Epithelial cell of esophagus (primary cell): Measurements from ENCODE around the gene PXMP2.

Experiments
- DNase-seq: peaks from one replicate; pipeline ENCODE4 v3.0.0; 2010; ENCODE audit warnings: low read depth
- H3K4me3 ChIP-seq: 2 replicates; pipeline ENCODE4 v1.5.1; 2011; ENCODE audit warnings: mild to moderate bottlenecking, low read length, control low read depth
- CTCF ChIP-seq: IDR thresholded peaks from 2 replicates; pipeline ENCODE4 v1.5.1; 2011; ENCODE audit warnings: low read depth, mild to moderate bottlenecking, low read length, control low read depth, inconsistent platforms; ENCODE audit not compliant: insufficient read depth; ENCODE audit errors: missing control alignments

The PXMP2 gene

GRCh38 chr12:132723764-132724140, 36.4 kb downstream of the PXMP2 start:
- DNase-seq: no peak
- H3K4me3 ChIP-seq: no peak overlapping the region
- TF ChIP-seq CTCF: no peak

DNA sequence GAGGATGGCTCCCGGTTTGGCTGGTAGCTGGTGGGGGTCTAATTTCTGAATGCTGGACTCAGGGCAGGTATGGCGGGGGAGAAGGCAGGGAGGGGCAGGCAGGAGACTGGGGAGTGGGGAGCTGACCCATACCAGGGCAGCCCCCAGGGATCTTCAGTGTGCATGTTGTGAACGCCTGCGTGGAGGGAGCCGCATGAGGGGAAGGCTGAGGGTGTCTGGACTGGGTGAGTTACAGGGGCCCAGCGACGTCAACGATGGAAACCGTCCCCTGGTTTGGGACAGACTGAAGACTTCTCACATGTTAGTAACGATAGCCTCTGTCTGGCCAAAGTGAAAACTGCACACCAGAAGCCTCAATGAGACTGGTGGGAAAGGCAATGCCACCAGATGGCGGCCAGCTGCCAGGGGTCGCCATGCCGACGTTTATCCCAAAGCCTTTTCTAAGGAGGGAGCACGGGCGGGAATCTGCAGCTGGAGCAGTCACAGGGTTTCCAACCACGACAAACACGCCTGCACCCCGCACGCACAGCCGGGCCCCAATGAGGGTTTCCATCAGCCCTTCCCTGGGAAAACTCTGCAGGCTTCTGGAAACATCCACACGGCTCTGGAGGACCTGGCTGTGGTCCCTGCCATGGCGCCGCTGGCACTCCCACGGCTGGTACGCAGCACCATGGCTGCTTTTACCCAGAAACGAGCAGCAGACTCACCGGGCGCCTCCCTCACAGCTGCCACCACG, 37.3 kb downstream of the PXMP2 start:
- TF ChIP-seq CTCF: no peak
- no peak overlapping the region for H3K4me3 ChIP-seq
- no peak for DNase-seq

- DNase-seq: no peak
- TF ChIP-seq CTCF: no peak
- no peak overlapping the region for H3K4me3 ChIP-seq
Measured at GRCh38 chr12:132726386-132726785, 39.0 kb downstream of the PXMP2 start.

GRCh38 chr12:132727091-132727794, 39.9 kb downstream of the PXMP2 start:
- no peak for TF ChIP-seq CTCF
- DNase-seq: no peak
- no peak overlapping the region for H3K4me3 ChIP-seq

- TF ChIP-seq CTCF: no peak
- DNase-seq: no peak
- no peak overlapping the region for H3K4me3 ChIP-seq
Measured at GRCh38 chr12:132728502-132728901, 41.1 kb downstream of the PXMP2 start.

DNA sequence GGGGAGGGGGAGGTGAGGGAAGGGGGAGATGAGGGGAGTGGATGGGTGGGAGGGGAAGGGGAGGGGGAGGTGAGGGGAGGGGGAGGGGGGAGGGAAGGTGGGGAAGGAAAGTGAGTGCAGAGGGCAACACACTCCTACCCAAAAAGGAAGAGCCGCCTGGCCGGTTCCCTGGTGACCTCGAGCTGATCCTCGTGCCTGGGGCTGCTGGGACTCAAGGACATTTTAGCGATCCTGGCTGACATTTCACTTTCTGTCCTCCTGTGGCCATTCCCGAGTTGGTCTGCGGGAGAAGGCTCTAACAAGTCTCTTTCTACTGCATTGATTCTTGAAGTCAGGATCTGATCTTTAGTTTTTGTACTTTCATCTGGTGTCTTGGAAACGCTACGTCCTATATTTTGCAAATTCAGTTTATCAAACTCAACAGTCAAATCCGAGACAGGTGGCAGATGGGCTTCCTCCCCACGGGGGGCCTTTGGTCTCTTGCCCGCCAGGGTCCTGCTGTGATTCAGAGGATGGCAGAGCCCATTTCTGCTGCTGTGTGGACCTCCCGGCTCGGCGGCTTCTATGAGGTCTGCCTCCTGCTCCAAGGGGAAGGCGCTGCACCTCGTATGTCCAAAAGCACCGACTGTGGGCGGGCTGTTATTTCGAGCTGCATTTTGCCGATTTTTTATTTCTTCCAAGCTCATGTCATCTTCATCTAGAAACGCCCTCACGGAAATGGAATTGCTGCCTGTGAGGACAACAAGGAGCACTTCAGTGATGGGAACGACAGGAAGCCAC, 42.3 kb downstream of the PXMP2 start:
- TF ChIP-seq CTCF: no peak
- no peak for DNase-seq
- no peak overlapping the region for H3K4me3 ChIP-seq
